Immature natural killer cell (primary cell): ENCODE measurements around the gene SLC9A9. TPM values are rescaled to one million over a fixed set of nuclear protein-coding genes. Genes with fewer than 3 reads are reported as not detected.
"Not testable (repeated sequence)": the region's sequence is repeated elsewhere in the genome, so short reads cannot be mapped to it uniquely, and the experiment has no call there.

Source experiments
- DNase-seq, 3 donors: peaks; one replicate each; pipeline ENCODE4 v3.0.0; 2022; ENCODE audit warnings: mixed read lengths in 1 of 3
- H3K27ac Mint-ChIP-seq, 6 donors: one replicate each; pipeline ENCODE4 v1.8.0; 2020; ENCODE audit warnings: mixed read lengths in 6 of 6, mild to moderate bottlenecking in 5 of 6, inconsistent platforms in 4 of 6, moderate library complexity in 3 of 6
- H3K27me3 Mint-ChIP-seq, 3 donors: one replicate each; pipeline ENCODE4 v1.8.0; 2020 to 2021; ENCODE audit warnings: low read depth in 3 of 3, mild to moderate bottlenecking in 3 of 3, mixed read lengths in 3 of 3, moderate library complexity in 3 of 3, inconsistent platforms in 1 of 3
- H3K36me3 Mint-ChIP-seq, 3 donors: one replicate each; pipeline ENCODE4 v1.8.0; 2020; ENCODE audit warnings: mixed read lengths in 3 of 3, inconsistent platforms in 2 of 3, mild to moderate bottlenecking in 2 of 3
- H3K4me1 Mint-ChIP-seq, 2 donors: one replicate each; pipeline ENCODE4 v1.8.0; 2020; ENCODE audit warnings: inconsistent platforms in 2 of 2, mild to moderate bottlenecking in 2 of 2, mixed read lengths in 2 of 2, moderate library complexity in 1 of 2
- H3K4me3 Mint-ChIP-seq, 5 donors: one replicate each; pipeline ENCODE4 v1.8.0; 2020; ENCODE audit warnings: mild to moderate bottlenecking in 5 of 5, mixed read lengths in 5 of 5, inconsistent platforms in 3 of 5, moderate library complexity in 3 of 5
- H3K9me3 Mint-ChIP-seq, 6 donors: one replicate each; pipeline ENCODE4 v1.8.0; 2020; ENCODE audit warnings: mild to moderate bottlenecking in 6 of 6, mixed read lengths in 6 of 6, inconsistent platforms in 4 of 6, moderate library complexity in 3 of 6
- polyA plus RNA-seq, 3 donors: library from polyadenylated mRNA; unstranded; fragments of 300-500 nt; fragmentation: Illumina TruSeq; gene quantifications; one replicate each; pipeline ENCODE4 v1.2.3, GENCODE V29; 2021

Gene SLC9A9
- polyA plus RNA-seq, 3 donors from 2014 or later = 17.2 to 21.3 (median 19.7) TPM

- no peak for DNase-seq
- H3K9me3 Mint-ChIP-seq = no peaks in the 10 kb centered on the region
- peaks cover 21 to 25% of the 10 kb centered on the region in 2 donors for H3K4me1 Mint-ChIP-seq
- H3K36me3 Mint-ChIP-seq = peaks cover 0 to 5% (median 0%) of the 10 kb centered on the region in 3 donors
- H3K27ac Mint-ChIP-seq = no peak overlapping the region
- H3K27me3 Mint-ChIP-seq = peaks cover 0 to 2% (median 0%) of the 10 kb centered on the region in 3 donors
- H3K4me3 Mint-ChIP-seq = no peak overlapping the region
Observed at GRCh38 chr3:143532091-143532490, 316.2 kb downstream of the SLC9A9 start.

GRCh38 chr3:143531101-143531500, 317.2 kb downstream of the SLC9A9 start:
- Mint-ChIP-seq H3K36me3 (peaks cover 0 to 5% (median 0%) of the 10 kb centered on the region in 3 donors), H3K27ac (no peak overlapping the region), H3K27me3 (peaks cover 0 to 2% (median 0%) of the 10 kb centered on the region in 3 donors), H3K9me3 (no peaks in the 10 kb centered on the region), H3K4me3 (no peak overlapping the region), H3K4me1 (peaks cover 15 to 18% of the 10 kb centered on the region in 2 donors)
- DNase-seq = no peak

GRCh38 chr3:143529798-143530197, 318.5 kb downstream of the SLC9A9 start:
- DNase-seq = no peak
- H3K4me1 Mint-ChIP-seq = peaks cover 12% of the 10 kb centered on the region in 2 donors
- no peak overlapping the region for H3K4me3 Mint-ChIP-seq
- H3K27me3 Mint-ChIP-seq = peaks cover 0 to 2% (median 0%) of the 10 kb centered on the region in 3 donors
- peaks cover 0 to 7% (median 0%) of the 10 kb centered on the region in 3 donors for H3K36me3 Mint-ChIP-seq
- H3K27ac Mint-ChIP-seq = peak overlapping the region in 1 of 6 donors; percentile 25
- no peaks in the 10 kb centered on the region for H3K9me3 Mint-ChIP-seq

- H3K4me3 Mint-ChIP-seq = peak overlapping the region in 4 of 5 donors; percentile 6 to 50 (median 21)
- no peaks in the 10 kb centered on the region for H3K9me3 Mint-ChIP-seq
- peaks cover 0 to 11% (median 2%) of the 10 kb centered on the region in 3 donors for H3K36me3 Mint-ChIP-seq
- H3K4me1 Mint-ChIP-seq = peaks cover 12% of the 10 kb centered on the region in 2 donors
- DNase-seq = peak; percentile 2 to 14 (median 12)
- peak overlapping the region in 3 of 6 donors; percentile 19 to 59 (median 57) for H3K27ac Mint-ChIP-seq
- H3K27me3 Mint-ChIP-seq = peaks cover 0 to 2% (median 0%) of the 10 kb centered on the region in 3 donors
Observed at GRCh38 chr3:143529018-143529478, 319.2 kb downstream of the SLC9A9 start.

GRCh38 chr3:143526011-143526545, 322.2 kb downstream of the SLC9A9 start:
- H3K27ac Mint-ChIP-seq = peak overlapping the region in 1 of 6 donors; percentile 19
- H3K4me1 Mint-ChIP-seq = peaks cover 12% of the 10 kb centered on the region in 2 donors
- H3K36me3 Mint-ChIP-seq = peaks cover 0 to 23% (median 5%) of the 10 kb centered on the region in 3 donors

GRCh38 chr3:143525408-143525807, 322.9 kb downstream of the SLC9A9 start:
- peaks cover 0 to 23% (median 5%) of the 10 kb centered on the region in 3 donors for H3K36me3 Mint-ChIP-seq
- H3K9me3 Mint-ChIP-seq = no peaks in the 10 kb centered on the region
- H3K27me3 Mint-ChIP-seq = no peaks in the 10 kb centered on the region
- peaks cover 12% of the 10 kb centered on the region in 2 donors for H3K4me1 Mint-ChIP-seq
- H3K4me3 Mint-ChIP-seq = no peak overlapping the region
- DNase-seq = no peak
- no peak overlapping the region for H3K27ac Mint-ChIP-seq

More at GRCh38 chr3:143526011-143526545, 322.2 kb downstream of the SLC9A9 start:
- no peak for DNase-seq
- H3K9me3 Mint-ChIP-seq = no peaks in the 10 kb centered on the region
- no peak overlapping the region for H3K4me3 Mint-ChIP-seq
- no peaks in the 10 kb centered on the region for H3K27me3 Mint-ChIP-seq

GRCh38 chr3:143521803-143522202, 326.5 kb downstream of the SLC9A9 start:
- H3K36me3 Mint-ChIP-seq = peaks cover 5 to 28% (median 6%) of the 10 kb centered on the region in 3 donors
- peaks cover 0 to 2% (median 0%) of the 10 kb centered on the region in 3 donors for H3K27me3 Mint-ChIP-seq
- no peak for DNase-seq
- H3K4me3 Mint-ChIP-seq = no peak overlapping the region
- H3K4me1 Mint-ChIP-seq = no peaks in the 10 kb centered on the region
- H3K9me3 Mint-ChIP-seq = no peaks in the 10 kb centered on the region
- H3K27ac Mint-ChIP-seq = no peak overlapping the region

GRCh38 chr3:143517131-143517530, 331.1 kb downstream of the SLC9A9 start:
- H3K9me3 Mint-ChIP-seq, H3K27me3 Mint-ChIP-seq, H3K4me3 Mint-ChIP-seq, DNase-seq, H3K4me1 Mint-ChIP-seq, H3K27ac Mint-ChIP-seq: not testable (repeated sequence)
- peaks cover 0 to 13% (median 11%) of the 10 kb centered on the region in 3 donors for H3K36me3 Mint-ChIP-seq

- Mint-ChIP-seq H3K36me3 (peaks cover 0 to 18% (median 13%) of the 10 kb centered on the region in 3 donors), H3K4me3 (no peak overlapping the region), H3K4me1 (no peaks in the 10 kb centered on the region), H3K27me3 (peaks cover 0 to 2% (median 0%) of the 10 kb centered on the region in 3 donors), H3K27ac (no peak overlapping the region), H3K9me3 (no peaks in the 10 kb centered on the region)
- no peak for DNase-seq
Observed at GRCh38 chr3:143514874-143515273, 333.4 kb downstream of the SLC9A9 start.

GRCh38 chr3:143514109-143514508, 334.2 kb downstream of the SLC9A9 start:
- Mint-ChIP-seq H3K27ac (no peak overlapping the region), H3K27me3 (peaks cover 0 to 2% (median 0%) of the 10 kb centered on the region in 3 donors), H3K36me3 (peaks cover 0 to 18% (median 7%) of the 10 kb centered on the region in 3 donors), H3K4me1 (no peaks in the 10 kb centered on the region), H3K9me3 (no peaks in the 10 kb centered on the region), H3K4me3 (no peak overlapping the region)
- DNase-seq = no peak

GRCh38 chr3:143511174-143511879, 336.9 kb downstream of the SLC9A9 start:
- no peaks in the 10 kb centered on the region for H3K9me3 Mint-ChIP-seq
- H3K27ac Mint-ChIP-seq = no peak overlapping the region
- no peak for DNase-seq
- no peaks in the 10 kb centered on the region for H3K4me1 Mint-ChIP-seq
- H3K4me3 Mint-ChIP-seq = no peak overlapping the region
- H3K36me3 Mint-ChIP-seq = peaks cover 0 to 12% (median 3%) of the 10 kb centered on the region in 3 donors
- H3K27me3 Mint-ChIP-seq = no peaks in the 10 kb centered on the region

GRCh38 chr3:143510601-143511000, 337.7 kb downstream of the SLC9A9 start:
- Mint-ChIP-seq H3K9me3 (no peaks in the 10 kb centered on the region), H3K27ac (no peak overlapping the region), H3K36me3 (peaks cover 0 to 12% (median 3%) of the 10 kb centered on the region in 3 donors), H3K4me1 (no peaks in the 10 kb centered on the region), H3K27me3 (no peaks in the 10 kb centered on the region), H3K4me3 (no peak overlapping the region)
- DNase-seq = no peak

GRCh38 chr3:143507735-143508580, 340.3 kb downstream of the SLC9A9 start:
- Mint-ChIP-seq H3K4me1 (no peaks in the 10 kb centered on the region), H3K27ac (no peak overlapping the region), H3K9me3 (no peaks in the 10 kb centered on the region), H3K36me3 (peaks cover 0 to 8% (median 3%) of the 10 kb centered on the region in 3 donors), H3K4me3 (no peak overlapping the region), H3K27me3 (no peaks in the 10 kb centered on the region)
- no peak for DNase-seq
